Right renal pelvis (tissue), 4 donors: ENCODE results near the gene PAPOLA. TPM values are rescaled to one million over a fixed set of nuclear protein-coding genes. Genes with fewer than 3 reads are reported as not detected.
A peak's percentile ranks its signal among the peaks of the same experiment; 100 is the strongest.
"Not testable (repeated sequence)": the region's sequence is repeated elsewhere in the genome, so short reads cannot be mapped to it uniquely, and the experiment has no call there.

Experiments used
- DNase-seq, 4 donors: peaks; one replicate each; pipeline ENCODE4 v3.0.0-alpha.2; 2013; ENCODE audit warnings: low read depth in 4 of 4, low spot score in 3 of 4, missing footprints in 1 of 4
- polyA plus RNA-seq, 4 donors: library from polyadenylated mRNA; unstranded; fragments of 120-200 nt; gene quantifications; one replicate each; pipeline ENCODE4 v1.2.1, GENCODE V29; 2013; ENCODE audit not compliant: insufficient read length in 4 of 4

PAPOLA gene
- polyA plus RNA-seq = 100 to 1,000 TPM; 180 to 239 (median 225) TPM

DNA sequence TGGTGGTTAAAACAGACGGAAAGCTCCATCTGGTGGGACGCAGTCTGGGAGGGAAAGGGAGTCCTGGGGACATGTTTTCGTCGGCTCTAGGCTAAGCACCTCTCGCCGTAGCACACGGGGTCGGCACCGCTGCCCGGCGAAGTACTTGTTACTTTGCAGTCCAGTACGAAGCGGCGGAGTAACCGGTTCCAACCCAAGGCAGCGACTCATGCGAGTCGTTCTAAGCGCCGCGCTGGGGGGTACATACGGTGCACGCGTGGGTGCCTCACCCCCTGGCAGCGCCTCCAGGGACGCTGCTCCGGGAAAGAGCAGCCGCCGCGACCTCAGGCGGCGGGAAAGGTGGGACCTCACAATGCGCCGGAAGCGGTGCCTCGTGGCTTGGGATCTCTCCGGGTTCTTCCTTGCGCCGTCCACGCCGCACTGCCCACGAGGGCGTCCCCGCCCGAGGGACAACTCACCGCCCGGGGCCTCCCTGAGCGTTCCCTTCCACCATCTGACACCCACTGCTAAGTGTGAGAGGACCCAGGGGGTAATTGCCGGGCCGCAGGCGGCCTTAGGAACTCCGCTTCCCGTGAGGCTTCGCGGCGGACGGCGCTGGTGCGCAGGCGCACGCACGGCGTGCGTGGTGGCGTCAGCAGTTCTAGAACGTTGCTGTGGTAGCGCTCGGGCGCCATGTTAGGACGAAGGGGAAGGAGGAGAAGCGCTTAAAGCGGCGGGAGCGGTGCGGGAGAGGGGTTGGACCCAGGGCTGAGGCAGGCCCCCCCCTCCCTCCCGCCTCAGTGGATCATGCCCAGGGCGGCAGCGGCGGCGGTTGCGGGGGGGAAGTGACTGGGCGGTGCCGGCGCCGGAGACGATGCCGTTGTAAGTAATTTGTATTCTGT lies at the start of gene PAPOLA:
TSS of gene PAPOLA (plus strand) at position 643 of the 881 bp plus-strand sequence. CDS start at position 854, 211 bp downstream.
- DNase-seq = peak; percentile 92 to 97 (median 93)

DNA sequence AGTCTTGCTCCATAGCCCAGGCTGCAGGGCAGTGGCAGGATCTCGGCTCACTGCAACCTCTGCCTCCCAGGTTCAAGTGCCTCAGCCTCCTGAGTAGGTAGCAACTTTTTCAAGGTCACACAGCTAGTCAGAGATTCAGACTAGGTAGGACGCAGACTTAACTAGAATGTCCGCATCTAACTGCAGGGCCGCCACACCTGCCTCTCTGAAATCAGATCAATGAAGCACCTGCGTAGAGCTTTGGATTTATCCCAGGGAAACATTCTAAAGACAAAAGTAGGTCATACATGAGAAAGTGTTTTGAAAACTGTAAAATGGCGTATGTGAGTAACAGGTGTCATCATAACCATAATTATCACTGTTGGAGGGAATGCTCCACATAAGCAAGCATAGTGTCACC lies 49.5 kb upstream of the PAPOLA start:
- DNase-seq = no peak

DNA sequence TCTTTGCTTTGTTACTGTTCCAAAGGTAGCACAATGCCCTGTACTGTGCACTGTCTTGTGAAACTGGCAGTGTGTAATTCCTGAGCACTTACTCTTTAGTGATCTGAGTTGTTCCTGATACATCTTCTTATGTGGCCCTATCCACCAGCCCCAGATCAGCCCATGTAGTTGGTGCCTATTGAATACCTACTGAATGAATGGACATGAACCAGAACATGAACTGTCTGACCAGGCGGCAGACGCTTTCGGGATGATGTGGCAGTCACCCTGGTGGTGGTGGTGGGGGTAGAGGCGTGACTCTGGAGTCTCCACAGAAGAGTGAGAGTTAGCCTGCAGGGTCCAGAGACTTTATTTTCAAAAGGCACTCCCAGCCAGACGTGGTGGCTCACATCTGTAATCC lies 46.6 kb upstream of the PAPOLA start:
- DNase-seq = no peak

DNA sequence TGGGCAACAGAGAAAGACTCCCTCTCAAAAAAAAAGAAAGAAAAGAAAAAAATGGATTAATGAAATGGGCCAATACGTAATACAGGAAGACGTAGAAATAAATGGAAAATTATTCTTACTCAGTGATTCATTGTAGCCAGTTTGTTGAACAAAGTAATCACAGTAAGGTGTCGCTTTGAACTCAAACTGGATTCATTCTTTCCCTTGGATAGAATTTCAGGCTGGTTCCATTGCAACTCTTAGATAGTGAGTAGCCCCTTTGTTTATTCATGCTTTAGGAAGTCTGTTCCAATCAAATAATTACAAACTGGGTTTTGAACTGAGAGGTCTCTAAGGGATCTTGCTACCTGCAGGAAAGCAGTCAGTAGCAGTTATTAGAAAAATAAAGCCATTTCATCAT lies 42.3 kb upstream of the PAPOLA start:
- DNase-seq = no peak

DNA sequence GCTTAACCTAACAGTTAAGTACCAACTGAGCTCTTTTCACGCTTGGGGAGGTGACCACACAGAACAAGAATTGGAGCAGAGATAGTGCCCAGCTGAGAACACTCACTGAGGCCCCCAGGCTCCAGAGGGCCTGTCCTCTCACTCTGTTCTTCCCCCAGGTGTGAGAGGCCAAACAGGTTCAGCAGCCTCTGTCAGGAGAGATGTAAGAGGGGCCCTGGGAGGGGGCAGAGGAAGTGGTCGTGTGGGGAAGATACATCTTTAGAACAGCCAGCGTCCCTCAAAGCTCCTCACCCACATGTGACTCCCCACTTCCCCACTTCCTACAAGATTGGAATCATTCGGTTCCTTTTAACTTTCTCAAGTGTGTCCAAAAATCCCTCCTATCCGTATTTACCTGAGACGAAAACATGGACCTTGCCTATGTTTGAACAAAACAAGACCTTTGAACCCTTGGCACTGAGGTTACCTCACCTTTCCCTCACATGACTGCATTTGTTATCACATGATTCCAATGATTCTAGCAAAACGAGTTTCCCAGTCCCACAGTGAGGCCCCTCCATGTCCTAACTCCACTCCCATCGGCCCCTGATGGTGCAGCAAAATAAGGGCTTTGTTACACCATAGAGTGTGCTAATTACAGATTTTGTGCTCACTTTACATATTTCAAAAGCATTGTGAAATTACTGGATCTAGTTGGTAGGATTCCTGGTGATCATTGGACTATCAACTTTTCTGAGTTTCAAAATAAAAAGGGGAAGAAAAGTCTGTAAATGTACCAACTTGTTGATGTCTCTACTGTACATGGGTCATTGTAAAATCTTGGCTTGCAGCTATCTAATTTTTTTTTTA lies 40.0 kb upstream of the PAPOLA start:
- DNase-seq = no peak

DNA sequence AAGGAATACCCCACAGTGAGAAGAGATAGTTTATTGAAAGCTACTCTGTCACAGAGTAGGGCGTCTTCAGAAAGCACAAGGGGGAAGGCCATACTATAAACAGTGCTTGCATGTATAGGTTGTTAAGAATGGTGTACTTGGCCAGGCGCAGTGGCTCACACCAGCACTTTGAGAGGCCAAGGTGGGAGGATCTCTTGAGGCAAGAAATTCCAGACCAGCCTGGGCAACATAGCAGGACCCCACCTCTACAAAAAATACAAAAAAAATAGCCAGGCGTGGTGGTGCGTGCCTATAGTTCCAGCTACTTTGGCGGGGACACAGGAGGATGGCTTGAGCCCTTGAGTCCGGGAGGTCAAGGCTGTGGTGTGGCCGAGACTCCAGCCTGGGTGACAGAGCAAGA lies 38.0 kb upstream of the PAPOLA start:
- no peak for DNase-seq

DNA sequence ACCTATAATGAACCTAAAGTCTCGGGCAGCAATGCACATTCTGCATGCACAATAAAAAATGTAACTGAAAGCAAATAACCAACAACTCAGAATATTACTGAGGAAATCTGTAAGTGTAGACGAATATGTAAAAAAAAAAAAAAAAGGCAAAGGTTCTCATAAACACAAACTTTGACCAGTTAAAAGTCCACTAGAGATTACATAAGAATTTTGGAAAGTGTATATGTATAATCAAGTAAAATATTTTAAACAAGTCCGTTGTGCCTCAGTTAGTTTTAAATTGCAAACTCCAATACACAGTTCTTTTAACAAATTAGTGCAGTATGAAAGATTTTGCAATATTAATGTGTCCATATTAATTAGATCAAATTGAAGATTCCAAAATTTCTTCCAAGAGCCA lies 35.3 kb upstream of the PAPOLA start:
- DNase-seq = no peak

DNA sequence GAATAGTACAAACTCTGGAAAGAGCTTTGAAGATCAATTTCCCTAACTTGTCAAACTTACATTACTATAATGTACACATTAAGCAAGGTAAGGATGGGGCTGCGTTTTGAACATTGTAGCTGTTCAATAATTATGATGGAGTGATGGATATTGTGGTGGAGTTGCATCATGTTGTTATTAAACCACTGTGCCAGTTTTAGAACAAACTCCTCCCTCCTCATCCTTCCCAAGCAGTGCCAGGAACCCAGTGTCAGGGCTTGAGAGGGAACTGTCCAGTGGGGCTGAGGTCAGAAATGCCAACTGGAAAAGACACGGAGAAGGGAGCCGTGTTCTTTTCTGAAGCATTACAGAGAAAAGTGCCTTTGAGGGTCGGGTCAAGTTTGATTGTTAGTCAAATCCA lies 31.9 kb upstream of the PAPOLA start:
- no peak for DNase-seq

DNA sequence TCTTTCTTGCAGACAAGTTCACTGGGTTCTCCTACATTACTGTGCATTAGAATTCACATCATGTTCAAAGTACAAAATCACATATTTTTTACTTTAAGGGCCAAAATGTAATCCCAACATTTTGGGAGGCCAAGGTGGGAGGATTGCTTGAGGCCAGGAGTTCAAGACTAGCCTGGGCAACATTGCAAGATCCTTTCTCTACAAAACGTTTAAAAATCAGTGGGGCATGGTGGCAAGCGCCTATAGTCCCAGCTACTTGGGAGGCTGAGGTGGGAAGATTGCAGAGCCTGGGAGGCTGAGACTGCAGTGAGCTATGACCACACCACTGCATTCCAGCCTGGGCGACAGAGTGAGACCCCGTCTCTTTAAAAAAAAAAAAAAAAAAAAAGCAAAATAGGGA lies 31.2 kb upstream of the PAPOLA start:
- not testable (repeated sequence) for DNase-seq

DNA sequence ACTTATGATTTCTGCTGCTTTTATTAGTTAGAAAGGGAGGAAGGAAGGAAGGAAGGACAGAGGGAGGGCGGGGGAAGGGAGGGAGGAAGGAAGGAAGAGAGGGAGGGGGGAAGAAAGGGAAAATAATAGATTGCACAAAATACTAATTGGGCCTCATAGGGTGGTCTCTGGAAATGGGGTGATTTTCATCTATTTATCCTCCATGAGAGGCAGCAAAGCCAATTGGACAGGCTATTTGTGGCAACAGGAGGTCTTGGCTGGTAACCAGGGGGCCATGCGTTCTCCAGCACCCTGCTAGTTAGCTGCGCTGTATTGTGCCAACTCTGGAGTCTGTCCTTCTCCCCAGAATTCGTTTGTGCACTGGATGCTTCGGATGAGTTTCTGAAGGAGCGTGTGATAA lies 24.1 kb upstream of the PAPOLA start:
- no peak for DNase-seq

DNA sequence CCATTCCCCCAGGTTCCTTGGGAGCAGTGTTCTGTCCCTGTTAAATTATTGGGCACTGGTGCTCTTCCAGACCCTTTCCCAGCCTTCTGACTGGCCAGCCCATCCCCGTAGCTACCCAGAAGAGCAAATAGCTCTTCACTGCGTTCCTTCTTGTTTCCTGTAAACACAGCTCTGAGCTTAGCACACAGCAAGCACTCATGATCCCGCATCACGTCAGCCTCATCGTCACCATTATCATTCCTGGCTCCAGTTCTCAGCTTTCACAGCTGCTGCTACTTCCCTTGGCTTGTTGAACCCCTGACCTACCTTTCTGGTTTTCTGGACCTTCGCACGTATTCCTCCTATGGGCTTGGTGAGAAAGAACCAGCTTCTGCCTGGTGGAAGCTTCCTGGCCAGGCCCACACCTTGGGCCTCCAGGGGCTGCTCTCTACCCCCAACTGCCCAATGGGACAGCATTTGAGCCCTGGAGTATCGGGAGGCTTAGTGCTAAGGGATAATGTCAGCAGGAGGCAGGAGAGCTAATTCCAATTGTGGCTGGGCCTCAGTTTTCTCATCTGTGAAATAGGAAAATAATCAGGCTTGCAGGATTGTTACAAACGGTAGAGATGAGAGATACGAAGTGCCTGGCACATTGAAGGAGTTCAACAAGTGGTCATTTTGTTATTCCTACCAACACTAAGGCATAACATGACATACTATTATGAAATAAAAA lies 22.6 kb upstream of the PAPOLA start:
- no peak for DNase-seq

DNA sequence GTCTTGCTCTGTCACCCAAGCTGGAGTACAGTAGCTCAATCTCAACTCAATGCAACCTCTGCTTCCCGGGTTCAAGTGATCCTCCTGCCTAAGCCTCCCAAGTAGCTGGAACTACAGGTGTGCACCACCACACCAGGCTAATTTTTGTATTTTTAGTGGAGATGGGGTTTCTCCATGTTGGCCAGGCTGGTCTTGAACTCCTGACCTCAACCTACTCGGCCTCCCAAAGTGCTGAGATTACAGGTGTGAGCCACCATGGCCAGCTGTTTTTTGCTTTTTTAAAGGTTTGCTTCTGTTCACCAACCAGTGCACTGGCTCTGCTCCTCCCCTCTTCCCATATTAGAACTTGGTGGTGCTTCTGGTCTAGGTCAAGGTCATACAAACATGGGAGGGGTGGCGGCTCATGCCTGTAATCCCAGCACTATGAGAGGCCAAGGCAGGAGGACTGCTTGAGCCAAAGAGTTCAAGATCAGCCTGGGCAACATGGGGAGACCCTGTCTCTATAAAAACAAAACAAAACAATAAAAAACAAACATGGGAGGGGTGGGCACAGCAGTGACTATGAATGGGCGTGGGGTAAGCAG lies 20.4 kb upstream of the PAPOLA start:
- DNase-seq = no peak

DNA sequence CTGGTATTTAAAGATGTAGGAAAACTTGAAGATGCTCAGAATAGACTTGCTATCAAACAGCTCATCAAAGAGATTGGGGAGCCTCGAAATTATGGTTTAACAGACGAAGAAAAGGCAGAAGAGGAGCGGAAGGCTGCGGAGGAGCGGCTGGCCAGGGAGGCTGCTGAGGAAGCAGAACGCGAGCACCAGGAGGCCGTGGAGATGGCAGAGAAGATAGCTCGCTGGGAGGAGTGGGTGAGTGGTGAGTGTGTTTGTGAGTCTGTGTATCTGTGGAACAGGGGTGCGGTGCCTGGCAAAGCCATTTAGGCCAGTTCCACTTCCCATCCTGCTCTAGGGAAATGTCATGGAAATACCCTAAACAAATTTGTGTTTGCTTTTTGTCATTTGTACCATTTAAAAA lies 19.2 kb upstream of the PAPOLA start:
- no peak for DNase-seq

DNA sequence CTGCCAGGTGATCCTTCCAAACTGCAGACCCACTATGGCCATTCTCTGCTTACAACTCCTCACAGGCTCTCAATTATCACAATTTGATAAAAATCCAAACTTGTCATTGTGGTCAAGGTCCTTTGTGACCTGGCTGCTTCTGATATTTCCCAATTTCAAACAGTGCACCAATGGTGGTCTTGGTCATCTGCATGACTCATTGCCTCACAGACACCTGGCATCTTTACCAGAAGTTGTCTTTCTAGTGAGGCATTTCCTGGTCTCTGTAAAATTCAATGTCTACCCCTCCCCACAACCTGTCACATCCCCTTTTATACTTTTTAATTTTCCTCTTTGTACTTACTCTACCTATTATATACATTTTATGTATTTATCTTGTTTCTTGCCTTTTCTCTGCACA lies 17.8 kb upstream of the PAPOLA start:
- DNase-seq = no peak

DNA sequence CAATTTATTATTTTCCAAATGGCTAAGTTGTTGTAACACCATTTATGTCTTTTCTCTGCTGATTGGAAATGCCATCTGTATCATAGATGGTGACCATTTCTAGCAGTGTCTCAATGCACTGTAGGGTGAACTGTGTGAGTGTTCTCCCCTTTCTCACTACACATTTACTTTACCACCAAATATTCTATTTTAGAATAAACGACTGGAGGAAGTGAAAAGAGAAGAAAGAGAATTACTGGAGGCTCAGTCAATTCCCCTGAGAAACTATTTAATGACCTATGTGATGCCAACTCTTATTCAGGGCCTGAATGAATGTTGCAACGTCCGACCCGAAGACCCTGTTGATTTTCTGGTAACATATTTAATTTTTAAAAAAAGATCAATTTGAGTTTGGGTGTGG lies 15.5 kb upstream of the PAPOLA start:
- DNase-seq = no peak

DNA sequence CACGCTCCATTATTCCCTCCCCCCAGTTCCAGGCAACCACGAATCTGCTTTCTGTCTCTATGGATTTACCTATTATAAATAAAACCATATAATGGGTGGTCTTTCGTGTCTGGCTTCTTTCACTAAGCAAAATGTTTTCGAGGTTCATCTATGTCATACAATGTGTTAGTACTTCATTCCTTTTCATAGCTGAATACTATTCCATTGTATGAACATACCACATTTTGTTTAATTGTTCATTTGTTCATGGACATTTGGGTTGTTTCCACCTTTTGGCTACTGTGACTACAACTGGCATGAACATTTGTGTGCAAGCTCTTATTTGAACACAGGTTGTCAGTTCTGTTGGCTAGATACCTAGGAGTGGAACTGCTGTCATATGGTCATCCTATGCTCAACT lies 12.9 kb upstream of the PAPOLA start:
- DNase-seq = no peak

DNA sequence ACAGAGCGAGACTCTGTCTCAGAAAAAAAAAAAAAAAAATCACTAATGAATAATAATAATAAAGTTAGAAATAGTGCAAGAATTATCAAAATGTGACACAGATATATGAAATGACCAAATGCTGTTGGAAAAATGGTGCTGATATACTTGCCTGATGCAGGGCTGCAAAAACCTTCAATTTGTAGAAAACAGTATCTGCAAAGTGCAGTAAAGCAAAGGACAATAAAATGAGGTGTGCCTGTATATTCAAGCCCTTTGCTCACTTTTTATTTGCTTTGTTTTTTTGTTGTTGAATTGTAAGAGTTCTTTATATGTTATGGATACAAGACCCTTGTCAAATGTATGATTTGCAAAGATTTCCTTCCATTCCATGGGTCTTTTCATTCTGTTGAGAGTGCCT lies 9.0 kb upstream of the PAPOLA start:
- DNase-seq = no peak

DNA sequence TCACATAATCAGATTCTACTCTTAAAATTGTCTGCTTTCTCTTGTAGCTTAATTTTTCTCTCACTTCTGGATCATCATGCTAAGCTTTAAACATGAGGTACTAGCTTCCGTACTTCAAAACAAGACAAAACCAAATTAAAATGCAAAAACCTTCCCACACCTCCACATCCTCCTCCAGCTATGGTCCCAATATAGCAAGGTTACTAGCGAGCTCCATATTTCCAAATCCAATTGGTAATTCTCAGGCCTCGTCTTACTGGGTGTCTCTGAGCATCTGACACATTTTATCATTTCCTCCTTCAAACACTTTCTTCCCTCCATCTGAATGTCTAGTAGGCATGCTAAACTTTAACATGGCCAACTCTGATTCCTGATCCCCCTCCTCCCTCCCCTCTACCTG lies 7.9 kb upstream of the PAPOLA start:
- no peak for DNase-seq

DNA sequence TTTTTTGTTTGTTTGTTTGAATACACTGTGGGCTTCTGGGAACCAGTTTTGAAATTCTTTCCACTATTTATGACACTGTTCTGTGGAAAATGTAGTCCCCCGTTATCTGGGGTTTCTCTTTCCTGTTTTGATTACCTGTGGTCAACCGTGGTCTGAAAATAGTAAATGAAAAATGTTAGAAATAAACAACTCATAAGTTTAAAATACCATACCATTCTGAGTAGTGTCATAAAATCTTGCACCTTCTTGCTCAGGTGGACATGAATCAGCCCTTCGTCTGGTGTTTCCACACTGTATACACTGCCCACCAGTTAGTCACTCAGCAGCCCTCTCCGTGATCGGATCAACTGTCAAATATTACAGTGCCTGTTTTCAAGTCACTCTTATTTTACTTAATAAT lies 5.1 kb upstream of the PAPOLA start:
- DNase-seq = no peak

DNA sequence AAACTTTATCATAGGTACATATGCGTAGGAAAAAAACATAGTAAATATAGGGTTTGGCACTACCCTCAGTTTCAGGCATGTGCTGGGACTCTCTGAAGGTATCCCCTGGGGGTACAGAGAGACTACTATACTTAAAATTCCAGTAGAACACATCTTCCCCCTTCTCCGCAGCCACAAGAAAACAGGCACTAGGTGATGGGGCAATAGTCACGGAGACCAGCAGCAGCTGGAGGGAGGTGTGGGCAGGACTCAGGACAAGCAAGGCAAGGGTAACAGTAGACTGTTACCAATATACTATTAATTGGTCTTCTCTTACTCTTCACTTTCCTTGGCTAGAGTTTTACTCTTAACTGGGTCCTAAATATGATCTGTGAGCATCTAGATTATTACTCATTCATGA lies 4.6 kb upstream of the PAPOLA start:
- DNase-seq = no peak
